Memory B cell (primary cell): ENCODE data around the gene NELFB.
"Not testable (repeated sequence)": the region's sequence is repeated elsewhere in the genome, so short reads cannot be mapped to it uniquely, and the experiment has no call there.

Source experiments
- ATAC-seq: fragments of 150-1000 bp; cut with Tn5 transposase; 2 replicates; pipeline ENCODE4 v1.10.0; 2021; ENCODE audit warnings: low read depth, mild to moderate bottlenecking, moderate library complexity
- DNase-seq, 2 donors: peaks; one replicate each; pipeline ENCODE4 v3.0.0; 2022; ENCODE audit warnings: low spot score in 2 of 2
- H3K27ac Mint-ChIP-seq: one replicate; pipeline ENCODE4 v1.8.0; 2022; ENCODE audit warnings: mild to moderate bottlenecking, moderate library complexity, mixed read lengths
- H3K27me3 Mint-ChIP-seq: one replicate; pipeline ENCODE4 v1.8.0; 2022; ENCODE audit warnings: mixed read lengths
- H3K36me3 Mint-ChIP-seq: one replicate; pipeline ENCODE4 v1.8.0; 2022; ENCODE audit warnings: mild to moderate bottlenecking, mixed read lengths
- H3K4me1 Mint-ChIP-seq: one replicate; pipeline ENCODE4 v1.8.0; 2022; ENCODE audit warnings: mixed read lengths
- H3K4me3 Mint-ChIP-seq: one replicate; pipeline ENCODE4 v1.8.0; 2022; ENCODE audit warnings: mild to moderate bottlenecking, moderate library complexity, mixed read lengths
- H3K9me3 Mint-ChIP-seq: one replicate; pipeline ENCODE4 v1.8.0; 2022; ENCODE audit warnings: mixed read lengths

The NELFB gene

GRCh38 chr9:137236238-137236935 is 18.7 kb upstream of the NELFB start:
- DNase-seq (peak; percentile 92 to 97), ATAC-seq (peak; percentile 35)
- peak overlapping the region; percentile 14 for H3K27ac Mint-ChIP-seq
- peaks cover 15% of the 10 kb centered on the region for H3K4me1 Mint-ChIP-seq
- H3K27me3 Mint-ChIP-seq, result peaks cover 8% of the 10 kb centered on the region
- H3K4me3 Mint-ChIP-seq, result peak overlapping the region; percentile 43
- no peaks in the 10 kb centered on the region for H3K36me3 Mint-ChIP-seq
- no peaks in the 10 kb centered on the region for H3K9me3 Mint-ChIP-seq

DNA sequence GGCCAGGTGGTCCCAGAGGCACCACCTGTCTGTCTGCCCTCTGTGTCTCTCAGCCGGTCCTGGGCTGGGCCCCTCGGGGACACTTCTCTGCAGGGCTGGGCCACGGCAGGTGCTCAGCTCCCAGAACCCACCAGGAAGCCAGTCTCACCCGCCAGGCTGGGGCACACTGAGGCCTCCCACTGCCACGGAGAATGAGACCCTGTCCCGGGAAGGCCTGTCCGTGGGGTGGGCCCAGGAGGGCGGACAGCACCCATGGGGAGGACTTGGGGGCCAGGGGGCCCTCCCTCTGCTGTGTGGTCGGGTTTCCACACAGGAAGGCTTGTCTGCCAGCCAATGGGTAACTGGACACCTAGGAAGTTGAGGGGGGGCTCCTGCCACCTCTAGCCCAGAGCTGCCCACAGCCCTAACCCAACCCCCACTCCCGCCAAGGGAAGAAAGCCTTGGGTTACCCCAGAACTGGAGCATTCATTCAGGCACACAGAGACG is 18.1 kb upstream of the NELFB start:
- Mint-ChIP-seq H3K27ac (no peak overlapping the region), H3K4me1 (peaks cover 15% of the 10 kb centered on the region), H3K36me3 (no peaks in the 10 kb centered on the region), H3K27me3 (peaks cover 6% of the 10 kb centered on the region), H3K9me3 (no peaks in the 10 kb centered on the region), H3K4me3 (no peak overlapping the region)
- ATAC-seq (no peak), DNase-seq (no peak)

DNA sequence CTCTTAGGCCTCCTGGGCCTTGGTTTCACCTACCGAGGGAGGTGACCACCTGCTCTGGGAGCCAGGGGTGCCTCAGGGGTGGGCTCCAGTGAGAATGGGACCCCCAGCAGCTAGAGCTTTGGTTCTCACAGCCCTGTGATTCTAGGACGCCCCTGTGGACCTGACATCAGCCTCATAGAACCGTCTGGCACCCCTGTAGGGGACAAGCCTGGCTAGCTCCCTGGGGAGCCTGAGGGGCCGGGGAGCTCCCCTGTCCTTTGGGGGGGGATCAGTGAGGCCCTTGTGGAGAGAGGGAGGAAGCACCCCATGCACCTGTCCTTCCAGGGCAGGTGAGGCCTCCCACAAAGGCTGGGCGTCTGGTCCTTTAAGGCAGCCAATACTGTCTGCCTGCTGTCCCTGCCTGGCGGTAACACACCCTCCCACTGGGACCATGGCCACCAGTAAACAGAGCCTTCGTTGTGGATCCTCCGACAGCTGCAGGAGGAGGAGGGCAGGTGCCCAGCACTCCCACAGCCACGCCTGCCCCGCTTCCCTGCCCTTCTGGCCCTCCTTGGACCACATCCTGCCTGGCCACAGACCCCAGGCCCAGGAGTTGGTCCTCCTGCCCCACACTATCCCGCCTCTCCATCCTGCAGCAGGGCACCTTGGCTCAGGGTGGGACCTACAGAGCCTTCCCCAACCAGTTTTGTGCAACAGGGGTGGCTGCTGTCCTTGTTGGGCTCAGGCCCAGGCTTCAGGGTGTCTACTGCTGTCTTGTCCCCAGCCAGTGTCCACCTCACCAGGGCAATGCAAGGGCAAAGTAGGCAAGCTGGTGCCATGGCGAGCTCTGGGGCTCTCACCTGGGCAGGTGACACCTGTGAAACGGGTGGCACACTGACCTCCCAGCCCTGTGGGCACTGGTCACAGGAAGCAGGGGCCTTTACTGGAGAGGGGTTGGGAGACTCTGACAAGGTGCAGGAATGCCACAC is 17.1 kb upstream of the NELFB start:
- Mint-ChIP-seq H3K36me3 (no peaks in the 10 kb centered on the region), H3K27me3 (peaks cover 6% of the 10 kb centered on the region), H3K9me3 (no peaks in the 10 kb centered on the region), H3K4me3 (peak overlapping the region; percentile 15), H3K27ac (no peak overlapping the region), H3K4me1 (peaks cover 22% of the 10 kb centered on the region)
- no peak for ATAC-seq
- DNase-seq, result no peak

DNA sequence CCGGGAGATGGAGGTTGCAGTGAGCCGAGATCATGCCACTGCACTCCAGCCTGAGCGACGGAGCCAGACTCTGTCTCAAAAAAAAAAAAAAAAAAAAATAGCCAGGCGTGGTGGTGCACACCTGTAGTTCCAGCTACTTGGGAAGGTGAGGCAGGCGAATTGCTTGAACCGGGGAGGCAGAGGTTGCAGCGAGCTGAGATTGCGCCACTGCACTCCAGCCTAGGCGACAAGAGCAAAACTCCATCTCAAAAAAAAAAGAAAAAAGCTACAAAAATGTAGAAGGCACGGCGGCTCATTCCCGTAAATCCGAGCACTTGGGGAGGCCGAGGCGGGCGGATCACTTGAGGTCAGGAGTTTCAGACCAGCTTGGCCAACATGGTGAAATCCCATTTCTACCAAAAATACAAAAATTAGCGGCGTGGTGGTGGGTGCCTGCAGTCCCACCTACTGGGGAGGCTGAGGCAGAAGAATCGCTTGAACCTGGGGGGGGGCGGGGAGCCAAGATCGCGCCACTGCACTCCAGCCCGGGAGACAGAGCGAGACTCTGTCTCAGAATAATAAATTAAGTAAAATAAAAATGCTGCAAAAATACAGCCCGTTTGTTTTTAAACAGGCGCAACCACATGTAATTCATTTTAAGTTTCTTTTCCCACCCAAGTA is 15.5 kb upstream of the NELFB start:
- DNase-seq, H3K36me3 Mint-ChIP-seq, H3K27ac Mint-ChIP-seq, ATAC-seq, H3K9me3 Mint-ChIP-seq, H3K27me3 Mint-ChIP-seq: not testable (repeated sequence)
- Mint-ChIP-seq H3K4me3 (peak overlapping the region; percentile 86), H3K4me1 (peaks cover 28% of the 10 kb centered on the region)

DNA sequence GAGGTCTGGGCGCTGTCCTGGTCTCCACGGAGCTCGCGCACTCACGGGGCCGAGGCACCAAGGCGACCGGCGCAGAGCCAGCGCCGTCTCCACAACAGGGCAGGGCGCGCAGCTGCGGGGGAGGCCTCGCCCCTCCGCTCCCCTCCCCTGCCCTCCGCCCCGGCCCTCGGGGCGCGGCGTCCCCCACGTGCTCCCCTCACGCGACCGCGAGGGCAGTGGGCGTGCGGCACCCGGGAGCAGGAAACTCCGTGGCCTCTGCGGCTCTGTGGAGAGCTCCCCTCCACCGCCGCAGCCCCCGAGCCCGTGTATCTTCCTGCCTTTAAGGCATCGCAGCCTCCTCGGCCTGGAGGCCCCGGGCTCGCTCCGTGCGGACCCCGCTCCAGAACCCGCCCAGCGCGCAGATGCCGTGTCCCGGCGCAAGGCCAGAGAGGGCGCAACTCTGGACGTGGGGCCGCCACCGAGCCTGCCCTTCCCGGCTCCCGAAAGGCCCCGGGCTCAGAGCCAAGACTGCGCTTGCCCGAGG is 14.7 kb upstream of the NELFB start:
- H3K4me1 Mint-ChIP-seq, result peaks cover 21% of the 10 kb centered on the region
- DNase-seq, result peak in 1 of 2 donors; percentile 87

GRCh38 chr9:137240841-137241489 is 14.2 kb upstream of the NELFB start, which contains the start of gene TUBB4B:
Gene TUBB4B (plus strand): TSS chr9:137241287. CDS start chr9:137241361, 74 bp downstream.
- no peaks in the 10 kb centered on the region for H3K36me3 Mint-ChIP-seq
- H3K4me1 Mint-ChIP-seq, result peaks cover 19% of the 10 kb centered on the region
- peak; percentile 76 for ATAC-seq
- DNase-seq, result peak; percentile 90 to 95
- no peaks in the 10 kb centered on the region for H3K9me3 Mint-ChIP-seq
- peak within 1 kb of the TSS; percentile 90 for H3K27ac Mint-ChIP-seq
- H3K4me3 Mint-ChIP-seq, result peak within 1 kb of the TSS; percentile 86
- no peaks in the 10 kb centered on the region for H3K27me3 Mint-ChIP-seq

More for the DNA sequence above, 14.7 kb upstream of the NELFB start:
- Mint-ChIP-seq H3K27me3 (no peaks in the 10 kb centered on the region), H3K4me3 (peak overlapping the region; percentile 86), H3K36me3 (no peaks in the 10 kb centered on the region), H3K9me3 (no peaks in the 10 kb centered on the region), H3K27ac (peak overlapping the region; percentile 90)
- peak; percentile 26 for ATAC-seq

DNA sequence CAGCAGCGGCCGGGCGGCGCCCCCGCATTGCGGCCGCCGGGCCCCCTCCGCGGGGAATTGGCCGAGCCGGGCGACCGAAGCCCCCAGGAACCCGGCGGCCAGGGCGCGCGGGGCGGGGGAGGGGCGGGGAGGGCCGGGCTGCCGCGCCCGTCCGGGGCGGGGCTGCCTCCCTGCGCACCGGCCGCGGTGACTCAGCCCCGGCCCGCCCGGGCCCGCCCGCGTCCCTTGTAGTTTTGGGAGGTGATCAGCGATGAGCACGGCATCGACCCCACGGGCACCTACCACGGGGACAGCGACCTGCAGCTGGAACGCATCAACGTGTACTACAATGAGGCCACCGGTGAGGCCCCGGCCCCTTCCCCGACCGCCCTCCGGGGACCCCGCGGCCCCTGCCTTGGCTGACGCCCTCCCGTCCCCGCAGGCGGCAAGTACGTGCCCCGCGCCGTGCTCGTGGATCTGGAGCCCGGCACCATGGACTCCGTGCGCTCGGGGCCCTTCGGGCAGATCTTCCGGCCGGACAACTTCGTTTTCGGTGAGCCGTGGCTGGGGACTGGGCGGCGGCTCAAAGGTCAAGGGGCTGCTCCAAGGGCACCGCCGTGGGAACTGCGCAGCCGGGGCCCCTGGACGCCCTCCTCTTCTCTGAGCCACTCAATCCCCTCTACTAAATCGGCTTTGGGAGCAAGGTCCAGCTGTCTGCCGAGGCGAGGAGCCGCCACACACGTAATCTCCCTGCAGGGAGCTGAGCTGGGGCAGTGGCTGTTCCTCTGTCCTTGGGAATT is 13.4 kb upstream of the NELFB start:
- H3K9me3 Mint-ChIP-seq, result no peaks in the 10 kb centered on the region
- H3K4me3 Mint-ChIP-seq, result peak overlapping the region; percentile 72
- ATAC-seq, result peak; percentile 4
- peak overlapping the region; percentile 90 for H3K27ac Mint-ChIP-seq
- H3K36me3 Mint-ChIP-seq, result no peaks in the 10 kb centered on the region
- H3K4me1 Mint-ChIP-seq, result peaks cover 19% of the 10 kb centered on the region
- H3K27me3 Mint-ChIP-seq, result no peaks in the 10 kb centered on the region
- peak in 1 of 2 donors; percentile 42 for DNase-seq

GRCh38 chr9:137242269-137243203 is 12.6 kb upstream of the NELFB start:
- DNase-seq (no peak), ATAC-seq (no peak)
- no peaks in the 10 kb centered on the region for H3K36me3 Mint-ChIP-seq
- H3K27me3 Mint-ChIP-seq, result no peaks in the 10 kb centered on the region
- H3K9me3 Mint-ChIP-seq, result no peaks in the 10 kb centered on the region
- peak overlapping the region; percentile 72 for H3K4me3 Mint-ChIP-seq
- peak overlapping the region; percentile 31 for H3K27ac Mint-ChIP-seq
- peaks cover 17% of the 10 kb centered on the region for H3K4me1 Mint-ChIP-seq

DNA sequence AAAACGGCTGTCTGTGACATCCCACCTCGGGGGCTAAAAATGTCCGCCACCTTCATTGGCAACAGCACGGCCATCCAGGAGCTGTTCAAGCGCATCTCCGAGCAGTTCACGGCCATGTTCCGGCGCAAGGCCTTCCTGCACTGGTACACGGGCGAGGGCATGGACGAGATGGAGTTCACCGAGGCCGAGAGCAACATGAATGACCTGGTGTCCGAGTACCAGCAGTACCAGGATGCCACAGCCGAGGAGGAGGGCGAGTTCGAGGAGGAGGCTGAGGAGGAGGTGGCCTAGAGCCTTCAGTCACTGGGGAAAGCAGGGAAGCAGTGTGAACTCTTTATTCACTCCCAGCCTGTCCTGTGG is 11.9 kb upstream of the NELFB start:
- H3K4me1 Mint-ChIP-seq, result peaks cover 17% of the 10 kb centered on the region
- ATAC-seq, H3K36me3 Mint-ChIP-seq, H3K27ac Mint-ChIP-seq, H3K9me3 Mint-ChIP-seq, DNase-seq, H3K4me3 Mint-ChIP-seq, H3K27me3 Mint-ChIP-seq: not testable (repeated sequence)

DNA sequence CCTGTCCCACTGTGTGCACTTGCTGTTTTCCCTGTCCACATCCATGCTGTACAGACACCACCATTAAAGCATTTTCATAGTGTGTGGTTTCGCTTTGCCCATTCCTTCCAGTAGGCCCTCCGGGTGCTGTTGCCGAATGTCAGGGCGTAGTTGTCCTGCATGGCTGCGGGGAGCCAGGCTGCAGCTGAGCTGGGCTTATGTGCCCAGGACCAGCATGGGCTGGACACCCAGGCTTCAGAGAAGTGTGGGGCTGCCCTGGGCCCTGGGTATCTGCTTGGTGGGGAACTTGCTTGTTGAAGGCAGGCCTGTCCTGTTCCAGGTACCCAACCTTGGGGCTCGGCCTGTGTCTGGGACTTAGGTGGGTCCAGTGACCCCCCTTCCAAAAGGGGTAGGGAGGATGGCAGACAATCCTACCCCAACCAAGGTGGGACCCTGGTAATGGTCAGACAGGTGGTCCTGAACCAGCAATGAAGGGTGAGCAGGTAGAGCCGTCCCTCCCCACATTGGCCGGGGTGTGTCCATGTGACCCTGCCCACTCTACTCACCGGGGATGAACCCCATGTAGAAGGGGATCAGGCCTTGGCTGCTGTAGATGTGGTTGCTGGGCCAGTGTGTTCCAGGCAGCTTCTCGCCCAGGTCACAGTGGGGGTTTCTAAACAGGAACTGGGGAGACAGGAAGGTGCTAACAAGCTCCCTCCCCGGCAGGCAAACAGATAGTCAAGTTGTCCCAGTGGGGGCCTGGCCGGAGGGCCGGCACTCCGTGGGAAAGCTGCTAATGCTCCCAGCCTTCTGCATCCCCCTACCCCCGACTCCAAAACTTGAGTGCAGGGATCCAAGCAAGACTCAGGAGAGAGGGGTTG is 11.3 kb upstream of the NELFB start:
- ATAC-seq (no peak), DNase-seq (no peak)
- peaks cover 17% of the 10 kb centered on the region for H3K4me1 Mint-ChIP-seq
- H3K27ac Mint-ChIP-seq, result peak overlapping the region; percentile 63
- no peaks in the 10 kb centered on the region for H3K36me3 Mint-ChIP-seq
- H3K4me3 Mint-ChIP-seq, result no peak overlapping the region
- H3K27me3 Mint-ChIP-seq, result no peaks in the 10 kb centered on the region
- H3K9me3 Mint-ChIP-seq, result no peaks in the 10 kb centered on the region
